ENCODE measurements around the gene SMPX. TPM values are rescaled to one million over a fixed set of nuclear protein-coding genes. Genes with fewer than 3 reads are reported as not detected.

The SMPX gene
- total RNA-seq, 2 experiments from 2014 or later = not detected

DNA sequence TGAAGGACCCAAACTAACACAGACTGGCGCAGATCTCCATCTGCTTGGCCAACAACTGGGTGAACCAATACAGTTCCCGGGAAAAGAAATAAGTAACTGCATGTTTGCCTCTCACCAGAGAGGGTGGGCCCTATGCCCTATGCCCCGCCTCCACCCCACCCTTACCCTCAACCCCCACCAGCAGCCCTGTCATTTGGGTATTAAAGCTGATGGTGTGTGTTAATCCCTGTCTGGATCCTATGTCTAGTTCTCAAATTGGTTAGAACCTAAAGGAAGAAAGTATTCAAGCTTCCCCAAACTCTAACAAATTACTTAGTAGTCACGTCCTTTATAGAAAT lies 19.0 kb downstream of the SMPX start:
- CTCF ChIA-PET = no interaction called here
- H3K9me3 Mint-ChIP-seq (ENCODE audit: low read depth) = no peaks in the 10 kb centered on the region
- no peak for DNase-seq
- no peak for ATAC-seq
- H3K4me1 Mint-ChIP-seq = no peaks in the 10 kb centered on the region
- H3K4me3 Mint-ChIP-seq = no peak overlapping the region
- no peaks in the 10 kb centered on the region for H3K36me3 Mint-ChIP-seq
- no peak overlapping the region for H3K27ac Mint-ChIP-seq
- H3K27me3 Mint-ChIP-seq = peaks cover 28% of the 10 kb centered on the region

DNA sequence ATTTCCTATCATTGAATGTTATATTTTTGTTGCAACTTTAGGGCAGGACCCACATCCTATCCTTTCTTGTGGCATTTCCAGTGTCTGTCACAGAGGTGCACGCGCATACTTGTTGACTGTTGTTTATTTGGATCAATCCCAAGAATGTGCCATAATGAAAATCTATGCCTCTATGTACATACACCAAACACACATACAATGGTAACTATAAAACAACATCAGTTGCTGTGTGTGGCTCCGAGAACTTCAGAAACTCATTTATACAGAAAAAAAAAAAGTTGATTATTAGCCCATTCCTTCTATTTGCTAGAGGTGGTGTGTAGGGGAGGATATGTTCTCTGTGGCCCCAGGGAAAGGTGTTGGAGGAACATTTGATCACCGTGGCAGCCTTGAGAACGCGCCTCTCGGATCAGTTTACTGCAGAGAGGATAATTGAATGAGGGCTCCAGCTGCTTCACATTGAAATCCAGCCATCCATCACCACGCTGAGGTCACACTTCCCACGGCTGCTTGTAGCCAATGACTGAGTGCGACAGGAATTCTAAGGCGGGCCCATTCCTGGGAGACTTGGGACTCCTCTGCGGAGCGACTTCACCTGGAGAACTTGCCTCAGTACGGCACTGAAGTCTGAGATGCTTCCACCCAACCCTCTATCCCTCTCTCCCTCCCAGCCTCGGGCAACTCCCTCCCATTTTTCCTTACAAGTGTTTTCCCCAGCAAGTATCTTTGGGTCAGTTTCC lies 19.5 kb downstream of the SMPX start:
- Mint-ChIP-seq H3K27me3 (peaks cover 31% of the 10 kb centered on the region), H3K4me3 (no peak overlapping the region), H3K36me3 (no peaks in the 10 kb centered on the region), H3K4me1 (no peaks in the 10 kb centered on the region), H3K9me3 (ENCODE audit: low read depth) (no peaks in the 10 kb centered on the region), H3K27ac (no peak overlapping the region)
- ATAC-seq = no peak
- no peak for DNase-seq
- CTCF ChIA-PET = no interaction called here

DNA sequence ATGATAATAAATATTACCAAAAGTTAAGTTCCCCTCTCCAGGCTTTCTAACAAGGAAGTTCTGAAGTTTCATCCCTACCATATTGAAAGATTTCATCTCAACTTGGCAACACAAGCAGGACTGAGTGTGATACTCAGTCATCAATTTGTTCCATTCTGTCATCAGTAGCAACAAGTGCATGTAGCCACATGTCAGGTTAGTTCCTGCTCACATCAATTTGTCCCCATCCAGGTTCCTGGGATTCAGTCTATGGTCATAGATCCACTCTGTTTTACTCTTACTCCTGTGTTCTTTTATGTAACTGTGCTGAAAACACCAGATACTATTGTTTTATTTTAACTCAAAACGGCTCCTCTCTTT lies 22.2 kb downstream of the SMPX start:
- no peak overlapping the region for H3K4me3 Mint-ChIP-seq
- no peaks in the 10 kb centered on the region for H3K4me1 Mint-ChIP-seq
- DNase-seq (no peak), ATAC-seq (no peak)
- no peaks in the 10 kb centered on the region for H3K36me3 Mint-ChIP-seq
- H3K27me3 Mint-ChIP-seq = peaks cover 27% of the 10 kb centered on the region
- CTCF ChIA-PET = no interaction called here
- H3K27ac Mint-ChIP-seq = no peak overlapping the region
- H3K9me3 Mint-ChIP-seq (ENCODE audit: low read depth) = no peaks in the 10 kb centered on the region

DNA sequence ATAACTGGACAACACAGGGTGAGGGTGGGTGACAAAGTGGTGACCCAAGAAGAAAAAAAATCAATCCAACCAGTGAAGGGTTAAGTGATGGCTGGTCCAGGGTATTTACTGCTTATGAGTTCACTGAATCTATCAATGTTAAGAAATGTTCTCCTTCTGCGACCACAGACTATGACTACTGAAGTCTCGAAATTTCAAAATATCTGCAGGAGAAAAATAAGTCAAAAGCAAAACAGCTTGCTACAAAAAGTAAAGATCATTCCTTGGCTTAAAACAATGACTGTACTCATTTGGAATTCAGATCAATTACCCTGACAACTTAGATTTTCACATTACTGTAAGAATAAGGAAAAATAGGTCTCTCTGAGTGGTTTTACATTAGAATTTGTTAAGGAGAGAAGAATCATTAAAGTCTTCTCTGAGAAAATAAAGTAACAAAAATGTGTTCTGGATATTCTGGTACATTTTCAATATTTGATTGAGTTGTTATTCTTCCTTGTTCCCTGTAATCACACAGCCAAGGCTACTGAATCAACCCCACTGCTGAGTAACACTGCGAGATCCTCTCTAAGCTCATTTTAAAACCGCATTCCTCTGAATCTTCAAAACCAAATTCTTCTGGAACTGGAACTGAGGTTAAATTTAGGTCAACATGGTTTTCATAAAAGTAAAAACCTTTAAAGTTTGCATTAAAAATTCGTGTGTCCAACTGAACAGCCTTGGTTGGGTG lies 22.7 kb downstream of the SMPX start:
- Mint-ChIP-seq H3K36me3 (no peaks in the 10 kb centered on the region), H3K27ac (no peak overlapping the region), H3K4me1 (no peaks in the 10 kb centered on the region), H3K9me3 (ENCODE audit: low read depth) (no peaks in the 10 kb centered on the region), H3K27me3 (peaks cover 27% of the 10 kb centered on the region), H3K4me3 (no peak overlapping the region)
- CTCF ChIA-PET = no interaction called here
- ATAC-seq = no peak
- DNase-seq = no peak

DNA sequence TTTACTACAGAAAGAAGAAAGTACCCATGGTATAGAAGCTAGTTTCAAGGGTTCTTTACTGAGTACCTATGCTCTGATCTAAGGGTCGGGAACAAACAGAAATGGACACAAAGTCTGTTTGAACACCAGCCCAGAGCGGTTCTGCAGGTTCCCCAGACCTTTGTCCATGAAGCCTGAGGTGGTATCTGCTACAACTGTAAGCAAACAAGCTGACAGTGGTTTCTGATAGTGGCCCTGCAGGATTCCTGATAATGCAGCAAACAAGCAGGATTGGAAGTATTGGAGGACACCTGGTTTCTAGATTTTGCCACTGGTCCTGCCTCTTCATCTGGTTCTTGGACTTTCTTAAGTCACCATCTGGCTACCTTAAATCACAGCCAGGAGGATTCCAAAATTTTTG lies 23.7 kb downstream of the SMPX start:
- CTCF ChIA-PET = no interaction called here

DNA sequence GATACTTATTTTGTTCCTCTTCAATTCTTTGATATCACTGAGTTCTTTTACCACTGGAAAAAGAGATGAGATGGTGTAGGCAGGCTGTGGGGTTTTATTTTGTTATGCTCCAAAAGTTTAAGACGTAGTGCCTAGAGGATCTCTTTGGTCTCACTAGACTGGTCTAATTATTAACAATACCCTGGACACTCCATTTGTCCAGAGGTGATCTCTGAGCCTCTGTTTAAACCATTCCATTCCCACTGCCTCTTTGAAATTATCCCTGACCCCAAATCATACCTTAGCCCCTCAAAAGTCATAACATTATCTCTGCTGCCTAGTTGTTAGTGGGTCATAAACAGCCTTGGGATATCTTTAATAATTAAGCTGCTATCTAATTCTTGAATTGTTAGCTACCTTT lies 24.2 kb downstream of the SMPX start:
- no peaks in the 10 kb centered on the region for H3K9me3 Mint-ChIP-seq (ENCODE audit: low read depth)
- CTCF ChIA-PET = no interaction called here

More for the DNA sequence above, 23.7 kb downstream of the SMPX start:
- ATAC-seq (no peak), DNase-seq (no peak)
- H3K27ac Mint-ChIP-seq = no peak overlapping the region
- peaks cover 27% of the 10 kb centered on the region for H3K27me3 Mint-ChIP-seq
- H3K36me3 Mint-ChIP-seq = no peaks in the 10 kb centered on the region
- H3K9me3 Mint-ChIP-seq (ENCODE audit: low read depth) = no peaks in the 10 kb centered on the region
- no peak overlapping the region for H3K4me3 Mint-ChIP-seq
- H3K4me1 Mint-ChIP-seq = no peaks in the 10 kb centered on the region

DNA sequence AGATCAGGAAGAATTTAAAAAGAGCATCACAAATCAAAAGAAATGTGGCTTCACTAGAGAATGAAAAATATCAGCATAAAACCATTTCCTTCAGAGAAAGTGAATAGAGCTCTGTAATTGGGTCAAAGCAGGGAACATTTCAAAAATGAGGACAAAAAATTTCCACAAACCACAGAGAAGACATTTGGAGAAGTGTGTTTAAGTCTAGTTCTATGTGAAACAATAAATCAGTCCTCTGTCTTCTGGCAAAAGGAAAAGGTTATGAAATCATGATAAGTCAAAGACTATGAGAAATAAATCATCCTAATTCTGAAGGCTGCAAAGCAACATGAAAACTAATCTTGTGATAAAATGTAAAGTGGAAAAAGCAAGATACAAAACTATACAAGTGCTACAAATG lies 27.9 kb downstream of the SMPX start:
- Mint-ChIP-seq H3K4me3 (no peak overlapping the region), H3K27ac (no peak overlapping the region), H3K36me3 (no peaks in the 10 kb centered on the region), H3K9me3 (ENCODE audit: low read depth) (no peaks in the 10 kb centered on the region), H3K4me1 (no peaks in the 10 kb centered on the region), H3K27me3 (peaks cover 12% of the 10 kb centered on the region)
- DNase-seq = no peak
- CTCF ChIA-PET = no interaction called here
- ATAC-seq = no peak

More for the DNA sequence above, 24.2 kb downstream of the SMPX start:
- Mint-ChIP-seq H3K27me3 (peaks cover 27% of the 10 kb centered on the region), H3K4me1 (no peaks in the 10 kb centered on the region), H3K36me3 (no peaks in the 10 kb centered on the region), H3K27ac (no peak overlapping the region), H3K4me3 (no peak overlapping the region)
- DNase-seq = no peak
- no peak for ATAC-seq

DNA sequence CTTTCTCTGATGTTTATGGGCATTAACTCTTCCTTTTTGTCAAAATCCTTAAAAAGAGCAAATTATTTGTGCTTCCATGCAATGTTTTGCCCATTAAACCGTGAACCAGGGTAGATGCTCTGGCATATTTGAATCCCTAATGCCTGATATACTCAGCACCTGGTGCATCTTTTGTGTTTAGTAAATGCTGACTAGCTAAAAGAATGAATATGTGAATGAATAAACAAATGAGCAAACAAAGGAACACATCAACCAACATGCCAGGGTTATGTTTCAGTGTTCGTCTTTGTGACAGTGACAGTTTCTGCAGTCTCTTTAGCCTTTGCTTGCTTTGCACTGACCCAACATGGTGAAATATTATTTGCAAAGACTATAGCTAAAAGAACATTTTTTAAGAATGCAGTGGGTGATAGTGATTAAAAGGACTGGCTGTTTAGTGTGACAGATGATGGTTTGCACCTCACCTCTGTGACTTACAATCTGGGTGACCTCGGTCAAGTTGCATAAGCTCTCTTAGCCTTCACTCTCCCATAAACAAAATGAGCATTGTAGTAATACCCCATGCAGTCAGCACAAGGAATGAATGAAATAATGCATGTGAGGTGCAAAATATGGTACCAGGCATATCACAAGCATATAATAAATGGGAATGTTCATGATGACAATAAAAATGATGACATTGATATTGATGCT lies 29.5 kb downstream of the SMPX start:
- no peak for DNase-seq
- no peaks in the 10 kb centered on the region for H3K36me3 Mint-ChIP-seq
- H3K27me3 Mint-ChIP-seq = peaks cover 2% of the 10 kb centered on the region
- H3K4me3 Mint-ChIP-seq = no peak overlapping the region
- H3K9me3 Mint-ChIP-seq (ENCODE audit: low read depth) = no peaks in the 10 kb centered on the region
- CTCF ChIA-PET = no interaction called here
- H3K4me1 Mint-ChIP-seq = no peaks in the 10 kb centered on the region
- no peak overlapping the region for H3K27ac Mint-ChIP-seq
- no peak for ATAC-seq

DNA sequence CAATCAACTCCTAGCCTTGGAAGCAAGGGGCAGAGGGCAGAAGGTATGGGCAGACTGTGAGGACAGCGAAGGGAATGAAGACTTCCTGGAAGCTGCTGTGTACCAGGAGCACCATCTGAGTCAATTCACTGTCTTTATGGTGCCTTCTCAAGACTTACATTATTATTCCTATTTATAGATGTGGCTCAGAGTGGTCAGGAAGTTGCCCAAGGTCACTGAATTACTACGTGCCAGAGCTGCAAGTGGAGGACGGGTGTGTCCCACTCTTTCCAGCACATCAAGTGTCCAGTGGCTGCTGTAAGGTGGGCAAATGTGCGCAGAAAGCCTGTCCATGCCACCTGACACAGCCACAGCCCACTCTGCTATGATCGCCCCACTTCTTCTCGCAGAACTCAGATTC lies 32.0 kb downstream of the SMPX start:
- no peak for DNase-seq
- H3K9me3 Mint-ChIP-seq (ENCODE audit: low read depth) = no peaks in the 10 kb centered on the region
- no peaks in the 10 kb centered on the region for H3K4me1 Mint-ChIP-seq
- peaks cover 2% of the 10 kb centered on the region for H3K27me3 Mint-ChIP-seq
- CTCF ChIA-PET = no interaction called here
- no peak overlapping the region for H3K27ac Mint-ChIP-seq
- ATAC-seq = no peak
- H3K36me3 Mint-ChIP-seq = no peaks in the 10 kb centered on the region
- no peak overlapping the region for H3K4me3 Mint-ChIP-seq

DNA sequence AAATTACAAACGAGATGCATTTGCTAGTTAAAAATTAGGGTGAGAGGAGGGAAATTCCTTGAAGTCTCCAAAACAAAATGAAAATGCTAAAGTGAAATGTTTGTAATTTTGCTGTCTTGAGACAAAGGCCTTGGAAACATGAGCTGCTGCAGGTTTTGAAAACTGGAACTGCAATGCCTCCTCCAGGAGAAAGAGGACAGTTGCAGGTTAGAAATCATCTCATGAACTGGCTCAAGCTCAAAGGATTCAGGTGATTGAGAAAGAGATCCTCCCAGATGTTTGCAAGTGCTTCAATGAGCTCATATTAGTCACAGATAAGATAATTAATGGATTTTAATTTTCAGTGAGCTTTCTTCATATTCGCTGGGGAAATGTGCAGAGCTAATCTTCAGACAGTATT lies 32.4 kb downstream of the SMPX start:
- Mint-ChIP-seq H3K9me3 (ENCODE audit: low read depth) (no peaks in the 10 kb centered on the region), H3K36me3 (no peaks in the 10 kb centered on the region), H3K4me1 (no peaks in the 10 kb centered on the region), H3K27me3 (peaks cover 2% of the 10 kb centered on the region), H3K27ac (no peak overlapping the region), H3K4me3 (no peak overlapping the region)
- no peak for DNase-seq
- CTCF ChIA-PET = no interaction called here
- ATAC-seq = no peak

DNA sequence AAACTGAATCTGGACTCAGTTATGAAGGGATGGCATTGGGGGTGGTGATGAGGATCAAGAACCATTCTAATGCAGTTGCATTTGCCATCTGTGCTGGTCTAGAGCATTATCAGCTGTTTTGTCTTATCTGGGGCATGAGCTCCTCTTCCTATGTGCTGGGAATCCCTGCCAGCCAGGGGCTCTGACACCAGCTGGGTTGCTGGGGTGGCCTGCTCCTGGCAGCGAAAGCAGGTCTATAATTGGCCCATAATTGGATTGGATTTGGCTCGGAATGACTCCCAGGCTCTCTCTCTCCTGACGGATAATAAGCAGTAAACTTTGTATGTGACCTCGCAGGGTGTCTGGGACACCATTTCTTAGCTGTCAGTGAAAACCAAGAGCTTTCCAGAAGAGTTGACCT lies 34.1 kb downstream of the SMPX start:
- CTCF ChIA-PET = no interaction called here
- Mint-ChIP-seq H3K4me1 (no peaks in the 10 kb centered on the region), H3K27ac (no peak overlapping the region), H3K27me3 (peaks cover 2% of the 10 kb centered on the region), H3K4me3 (no peak overlapping the region), H3K36me3 (no peaks in the 10 kb centered on the region), H3K9me3 (ENCODE audit: low read depth) (no peaks in the 10 kb centered on the region)
- ATAC-seq (no peak), DNase-seq (no peak)

DNA sequence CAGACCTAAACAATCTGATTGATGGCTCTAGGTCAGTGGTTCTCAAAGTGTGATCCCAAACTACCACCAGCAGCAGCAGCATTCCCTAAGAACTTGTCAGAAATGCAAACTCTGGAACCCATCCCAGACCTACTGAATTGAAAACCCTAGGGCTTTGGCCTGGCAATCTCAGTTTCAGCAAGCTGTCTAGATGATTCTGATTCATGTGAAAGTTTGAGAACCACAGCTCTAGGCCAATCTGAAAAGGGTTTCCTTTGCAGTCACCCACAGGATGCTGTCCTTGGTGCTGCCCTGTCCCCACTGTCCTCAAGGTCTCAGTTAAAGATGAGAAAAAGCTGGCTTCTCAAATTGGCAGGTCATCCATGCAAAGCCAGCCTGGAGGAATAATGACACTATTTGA lies 34.8 kb downstream of the SMPX start:
- Mint-ChIP-seq H3K36me3 (no peaks in the 10 kb centered on the region), H3K4me1 (no peaks in the 10 kb centered on the region), H3K27ac (no peak overlapping the region), H3K9me3 (ENCODE audit: low read depth) (no peaks in the 10 kb centered on the region), H3K27me3 (peaks cover 2% of the 10 kb centered on the region), H3K4me3 (no peak overlapping the region)
- DNase-seq = no peak
- no peak for ATAC-seq
- CTCF ChIA-PET = no interaction called here

DNA sequence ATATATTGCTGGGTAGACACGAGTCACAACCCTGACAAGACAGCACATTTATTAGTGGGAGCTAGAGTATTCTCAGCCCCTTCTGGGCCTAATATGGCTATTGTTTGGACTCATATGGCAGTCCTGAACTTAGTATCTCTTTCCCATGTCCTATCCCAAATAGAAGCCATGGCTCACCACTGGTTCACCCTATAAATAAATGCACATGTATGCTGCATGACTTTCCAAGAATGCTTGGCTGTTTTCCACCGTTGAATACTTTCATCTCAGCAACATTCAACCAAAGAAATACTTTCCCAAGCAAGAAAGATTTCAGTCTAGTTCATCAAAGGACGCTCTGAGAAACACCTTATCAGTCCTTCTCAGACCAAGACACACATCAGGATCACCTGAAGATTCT lies 36.7 kb downstream of the SMPX start:
- Mint-ChIP-seq H3K27me3 (no peaks in the 10 kb centered on the region), H3K27ac (no peak overlapping the region), H3K9me3 (ENCODE audit: low read depth) (no peaks in the 10 kb centered on the region), H3K4me1 (no peaks in the 10 kb centered on the region), H3K4me3 (no peak overlapping the region), H3K36me3 (no peaks in the 10 kb centered on the region)
- CTCF ChIA-PET = no interaction called here
- ATAC-seq = no peak
- DNase-seq = no peak

DNA sequence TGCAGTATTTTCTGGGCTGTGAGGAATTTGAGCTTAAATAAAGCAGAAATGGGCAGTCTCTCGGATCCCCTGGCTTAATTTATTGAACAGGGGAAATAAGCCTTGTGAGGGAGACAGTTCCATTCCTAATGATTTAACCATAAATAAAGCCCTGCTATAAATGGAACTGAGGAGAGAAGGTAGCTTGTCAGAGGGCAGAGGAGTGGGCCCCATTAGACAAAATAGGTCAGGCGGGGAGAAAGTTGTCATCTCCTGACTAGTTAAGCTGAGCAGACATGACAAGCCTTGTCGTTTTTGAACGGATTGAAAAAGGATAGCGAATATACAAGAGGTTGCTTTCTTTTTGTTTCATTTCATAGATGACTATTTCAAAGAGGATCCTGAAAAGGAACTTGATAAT lies 39.3 kb downstream of the SMPX start:
- H3K9me3 Mint-ChIP-seq (ENCODE audit: low read depth) = no peaks in the 10 kb centered on the region
- CTCF ChIA-PET = no interaction called here
- H3K27me3 Mint-ChIP-seq = no peaks in the 10 kb centered on the region
- H3K4me1 Mint-ChIP-seq = no peaks in the 10 kb centered on the region
- no peak for ATAC-seq
- no peak overlapping the region for H3K27ac Mint-ChIP-seq
- DNase-seq = no peak
- H3K4me3 Mint-ChIP-seq = no peak overlapping the region
- H3K36me3 Mint-ChIP-seq = no peaks in the 10 kb centered on the region
